PFSK-1 (cell line): ENCODE results near the gene PPP1R8.

Experiments
- FOXP2 ChIP-seq: optimal IDR thresholded peaks from 2 replicates; pipeline ENCODE3; 2011; ENCODE audit warnings: borderline replicate concordance, control low read depth, inconsistent platforms; ENCODE audit not compliant: insufficient read depth; ENCODE audit errors: extremely low read length, extremely low read depth
- POLR2AphosphoS5 ChIP-seq: IDR thresholded peaks from 2 replicates; pipeline ENCODE4 v1.6.1; 2012; ENCODE audit warnings: low read depth, mild to moderate bottlenecking, control low read depth, low read length, moderate library complexity
- REST ChIP-seq, 2 experiments: IDR thresholded peaks; 2 replicates each; pipeline versions ENCODE4 v1.6.1 to v1.8.0; 2011 to 2012; ENCODE audit warnings: low read depth in 2 of 2, low read length in 2 of 2, control low read depth in 1 of 2, inconsistent platforms in 1 of 2, mild to moderate bottlenecking in 1 of 2, moderate library complexity in 1 of 2; ENCODE audit not compliant: insufficient read depth in 1 of 2
- SIN3A ChIP-seq: IDR thresholded peaks from 2 replicates; pipeline ENCODE4 v1.6.1; 2012; ENCODE audit warnings: mild to moderate bottlenecking, low read length, moderate library complexity, borderline replicate concordance; ENCODE audit not compliant: insufficient read depth
- TAF1 ChIP-seq: IDR thresholded peaks from 2 replicates; pipeline ENCODE4 v1.6.1; 2012; ENCODE audit warnings: low read length, control low read depth, borderline replicate concordance; ENCODE audit not compliant: insufficient read depth

PPP1R8 gene

GRCh38 chr1:27878039-27878438 lies 47.5 kb downstream of the PPP1R8 start:
- TF ChIP-seq FOXP2, result no peak
- no peak for TF ChIP-seq SIN3A
- no peak for TF ChIP-seq POLR2AphosphoS5
- TF ChIP-seq REST (IDR thresholded peaks at IDR 0.05; ENCODE audit: insufficient read depth in 1 of 2, low read depth in 2 of 2, low read length in 2 of 2), result no peak
- no peak for TF ChIP-seq TAF1

- no peak for TF ChIP-seq POLR2AphosphoS5
- TF ChIP-seq REST (IDR thresholded peaks at IDR 0.05; ENCODE audit: insufficient read depth in 1 of 2, low read depth in 2 of 2, low read length in 2 of 2), result no peak
- TF ChIP-seq TAF1, result no peak
- no peak for TF ChIP-seq FOXP2
- TF ChIP-seq SIN3A, result no peak
These were observed 48.3 kb downstream of the PPP1R8 start for GRCh38 chr1:27878787-27879335.

GRCh38 chr1:27879374-27880082 lies 48.9 kb downstream of the PPP1R8 start:
- TF ChIP-seq TAF1 (no peak), POLR2AphosphoS5 (no peak), SIN3A (no peak), REST (IDR thresholded peaks at IDR 0.05; ENCODE audit: insufficient read depth in 1 of 2, low read depth in 2 of 2, low read length in 2 of 2) (no peak), FOXP2 (no peak)

- TF ChIP-seq SIN3A, result no peak
- no peak for TF ChIP-seq POLR2AphosphoS5
- TF ChIP-seq TAF1, result no peak
- TF ChIP-seq REST (IDR thresholded peaks at IDR 0.05; ENCODE audit: insufficient read depth in 1 of 2, low read depth in 2 of 2, low read length in 2 of 2), result no peak
- no peak for TF ChIP-seq FOXP2
These were observed 51.9 kb downstream of the PPP1R8 start for GRCh38 chr1:27882543-27882903.
